ENCODE measurements around the gene TIGD1. TPM values are rescaled to one million over a fixed set of nuclear protein-coding genes. Genes with fewer than 3 reads are reported as not detected.

Gene TIGD1
- total RNA-seq, 2 donors from 2014 or later: 3.0 to 4.4 TPM

DNA sequence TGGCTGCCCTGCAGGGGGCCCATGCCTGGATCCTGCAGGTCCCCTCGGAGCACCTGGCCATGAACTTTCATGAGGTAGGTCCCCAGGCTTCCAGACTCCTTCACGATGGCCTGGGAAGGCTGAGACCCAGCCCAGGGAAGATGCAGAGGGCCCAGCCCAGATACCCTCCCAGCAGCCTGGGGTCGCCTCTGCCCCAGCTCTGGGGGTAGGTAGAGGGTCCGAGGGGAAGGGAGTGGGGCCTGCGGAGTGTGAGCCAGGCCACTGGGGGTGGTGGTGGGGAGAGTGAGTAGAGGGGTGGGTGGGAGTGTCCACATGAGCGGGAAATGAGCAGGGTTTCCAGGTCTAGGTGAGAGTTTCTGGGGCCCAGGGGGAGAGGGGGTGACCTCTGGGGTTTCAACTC is 25.6 kb downstream of the TIGD1 start:
- no peaks in the 10 kb centered on the region for H3K36me3 ChIP-seq
- H3K27ac ChIP-seq: no peak overlapping the region
- H3K9ac ChIP-seq (ENCODE audit: low read depth in 2 of 2, low read length in 2 of 2): no peak overlapping the region
- peaks cover 40% of the 10 kb centered on the region for H3K27me3 ChIP-seq
- no peak for DNase-seq
- H3K9me3 ChIP-seq: no peaks in the 10 kb centered on the region
- no peak overlapping the region for H3K4me3 ChIP-seq
- TF ChIP-seq, protein P1, sequence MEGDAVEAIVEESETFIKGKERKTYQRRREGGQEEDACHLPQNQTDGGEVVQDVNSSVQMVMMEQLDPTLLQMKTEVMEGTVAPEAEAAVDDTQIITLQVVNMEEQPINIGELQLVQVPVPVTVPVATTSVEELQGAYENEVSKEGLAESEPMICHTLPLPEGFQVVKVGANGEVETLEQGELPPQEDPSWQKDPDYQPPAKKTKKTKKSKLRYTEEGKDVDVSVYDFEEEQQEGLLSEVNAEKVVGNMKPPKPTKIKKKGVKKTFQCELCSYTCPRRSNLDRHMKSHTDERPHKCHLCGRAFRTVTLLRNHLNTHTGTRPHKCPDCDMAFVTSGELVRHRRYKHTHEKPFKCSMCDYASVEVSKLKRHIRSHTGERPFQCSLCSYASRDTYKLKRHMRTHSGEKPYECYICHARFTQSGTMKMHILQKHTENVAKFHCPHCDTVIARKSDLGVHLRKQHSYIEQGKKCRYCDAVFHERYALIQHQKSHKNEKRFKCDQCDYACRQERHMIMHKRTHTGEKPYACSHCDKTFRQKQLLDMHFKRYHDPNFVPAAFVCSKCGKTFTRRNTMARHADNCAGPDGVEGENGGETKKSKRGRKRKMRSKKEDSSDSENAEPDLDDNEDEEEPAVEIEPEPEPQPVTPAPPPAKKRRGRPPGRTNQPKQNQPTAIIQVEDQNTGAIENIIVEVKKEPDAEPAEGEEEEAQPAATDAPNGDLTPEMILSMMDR (IDR thresholded peaks at IDR 0.05): no peak
- H3K4me1 ChIP-seq: peaks cover 3% of the 10 kb centered on the region
- intact Hi-C loops (cut with DNase I): no loop called here

DNA sequence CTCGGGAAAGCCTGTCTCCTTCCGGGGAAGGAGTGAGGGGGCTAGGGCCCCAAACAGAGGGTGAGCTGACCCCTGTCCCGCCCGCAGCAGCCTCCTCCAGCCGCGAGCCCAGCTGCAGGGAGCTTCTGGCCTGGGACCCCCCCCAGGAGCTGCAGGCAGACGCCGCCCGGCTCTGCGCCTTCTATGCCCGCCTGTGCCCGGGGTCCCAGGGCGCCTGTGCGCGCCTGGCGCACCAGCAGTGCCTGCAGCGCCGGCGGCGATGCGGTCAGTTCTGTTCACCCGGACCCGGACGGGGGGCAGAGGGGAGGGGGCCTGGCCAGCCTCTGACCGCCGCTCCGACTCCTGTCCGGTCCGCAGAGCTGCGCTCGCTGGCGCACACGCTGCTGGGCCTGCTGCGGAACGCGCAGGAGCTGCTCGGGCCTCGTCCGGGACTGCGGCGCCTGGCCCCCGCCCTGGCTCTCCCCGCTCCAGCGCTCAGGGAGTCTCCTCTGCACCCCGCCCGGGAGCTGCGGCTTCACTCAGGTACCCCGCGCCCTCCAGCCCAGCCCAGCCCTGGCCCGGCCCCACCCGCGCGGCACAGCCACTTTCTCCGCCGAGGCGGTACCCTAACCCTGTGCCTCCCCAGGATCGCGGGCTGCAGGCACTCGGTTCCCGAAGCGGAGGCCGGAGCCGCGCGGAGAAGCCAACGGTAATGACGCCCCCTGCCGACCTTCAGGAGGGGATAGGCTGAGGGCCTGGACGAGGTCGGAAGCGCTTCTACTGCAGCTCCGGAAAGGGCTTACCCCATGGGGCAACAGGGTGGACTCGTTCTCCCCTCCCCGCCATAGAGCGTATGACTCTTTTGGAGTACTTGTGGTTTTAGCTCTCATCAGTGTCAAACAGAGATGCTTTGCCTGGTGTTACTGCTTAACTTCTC is 26.4 kb downstream of the TIGD1 start:
- TF ChIP-seq, protein P1 (IDR thresholded peaks at IDR 0.05): no peak
- Histone ChIP-seq H3K9me3 (no peaks in the 10 kb centered on the region), H3K4me1 (peaks cover 3% of the 10 kb centered on the region), H3K27me3 (peaks cover 40% of the 10 kb centered on the region), H3K27ac (no peak overlapping the region), H3K4me3 (peak overlapping the region; percentile 10), H3K9ac (ENCODE audit: low read depth in 2 of 2, low read length in 2 of 2) (no peak overlapping the region), H3K36me3 (no peaks in the 10 kb centered on the region)
- DNase-seq: peak; percentile 41
- intact Hi-C loops (cut with DNase I): no loop called here

DNA sequence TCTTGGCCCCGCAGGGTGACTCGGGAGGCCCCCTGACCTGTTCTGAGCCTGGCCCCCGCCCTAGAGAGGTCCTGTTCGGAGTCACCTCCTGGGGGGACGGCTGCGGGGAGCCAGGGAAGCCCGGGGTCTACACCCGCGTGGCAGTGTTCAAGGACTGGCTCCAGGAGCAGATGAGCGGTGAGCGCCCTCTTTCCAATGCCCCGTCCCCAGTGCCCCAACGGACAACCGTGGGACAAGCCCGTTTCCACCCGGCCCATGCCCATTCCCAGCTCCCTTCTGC is 27.0 kb downstream of the TIGD1 start:
- Histone ChIP-seq H3K36me3 (no peaks in the 10 kb centered on the region), H3K27ac (no peak overlapping the region), H3K9ac (ENCODE audit: low read depth in 2 of 2, low read length in 2 of 2) (no peak overlapping the region), H3K4me1 (peaks cover 3% of the 10 kb centered on the region), H3K27me3 (peaks cover 40% of the 10 kb centered on the region), H3K9me3 (no peaks in the 10 kb centered on the region), H3K4me3 (no peak overlapping the region)
- no peak for DNase-seq
- intact Hi-C loops (cut with DNase I): no loop called here
- TF ChIP-seq, protein P1 (IDR thresholded peaks at IDR 0.05): no peak

DNA sequence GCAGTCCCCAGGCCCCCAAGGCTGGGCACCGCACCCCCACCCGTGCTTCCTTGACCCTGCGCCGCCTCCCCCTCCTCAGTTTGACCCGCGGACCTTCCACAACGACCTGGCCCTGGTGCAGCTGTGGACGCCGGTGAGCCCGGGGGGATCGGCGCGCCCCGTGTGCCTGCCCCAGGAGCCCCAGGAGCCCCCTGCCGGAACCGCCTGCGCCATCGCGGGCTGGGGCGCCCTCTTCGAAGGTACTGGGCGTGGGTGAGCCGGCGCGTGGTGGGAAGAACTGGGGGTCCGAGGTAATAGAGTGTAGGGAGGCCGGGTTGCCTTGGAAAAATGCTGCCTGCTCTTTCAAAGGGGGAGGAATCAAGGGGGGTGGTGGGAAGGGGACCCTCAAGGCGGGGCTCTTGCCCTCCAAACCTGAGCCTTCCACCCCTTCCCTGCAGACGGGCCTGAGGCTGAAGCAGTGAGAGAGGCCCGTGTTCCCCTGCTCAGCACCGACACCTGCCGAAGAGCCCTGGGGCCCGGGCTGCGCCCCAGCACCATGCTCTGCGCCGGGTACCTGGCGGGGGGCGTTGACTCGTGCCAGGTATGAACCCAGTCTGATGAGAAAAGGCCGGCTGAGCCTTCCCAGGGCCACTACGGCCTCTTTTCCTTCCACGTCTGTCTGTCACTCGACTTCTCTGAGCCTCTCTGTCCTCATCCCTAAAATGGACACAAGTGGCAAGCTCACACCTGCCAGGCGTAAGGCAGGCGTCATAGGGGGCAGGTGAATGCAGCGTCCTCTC is 27.5 kb downstream of the TIGD1 start:
- H3K27ac ChIP-seq: no peak overlapping the region
- H3K4me1 ChIP-seq: peaks cover 3% of the 10 kb centered on the region
- no peaks in the 10 kb centered on the region for H3K36me3 ChIP-seq
- H3K9me3 ChIP-seq: no peaks in the 10 kb centered on the region
- intact Hi-C loops (cut with DNase I): no loop called here
- H3K27me3 ChIP-seq: peaks cover 40% of the 10 kb centered on the region
- DNase-seq: no peak
- TF ChIP-seq, protein P1 (IDR thresholded peaks at IDR 0.05): no peak
- no peak overlapping the region for H3K4me3 ChIP-seq
- H3K9ac ChIP-seq (ENCODE audit: low read depth in 2 of 2, low read length in 2 of 2): no peak overlapping the region

DNA sequence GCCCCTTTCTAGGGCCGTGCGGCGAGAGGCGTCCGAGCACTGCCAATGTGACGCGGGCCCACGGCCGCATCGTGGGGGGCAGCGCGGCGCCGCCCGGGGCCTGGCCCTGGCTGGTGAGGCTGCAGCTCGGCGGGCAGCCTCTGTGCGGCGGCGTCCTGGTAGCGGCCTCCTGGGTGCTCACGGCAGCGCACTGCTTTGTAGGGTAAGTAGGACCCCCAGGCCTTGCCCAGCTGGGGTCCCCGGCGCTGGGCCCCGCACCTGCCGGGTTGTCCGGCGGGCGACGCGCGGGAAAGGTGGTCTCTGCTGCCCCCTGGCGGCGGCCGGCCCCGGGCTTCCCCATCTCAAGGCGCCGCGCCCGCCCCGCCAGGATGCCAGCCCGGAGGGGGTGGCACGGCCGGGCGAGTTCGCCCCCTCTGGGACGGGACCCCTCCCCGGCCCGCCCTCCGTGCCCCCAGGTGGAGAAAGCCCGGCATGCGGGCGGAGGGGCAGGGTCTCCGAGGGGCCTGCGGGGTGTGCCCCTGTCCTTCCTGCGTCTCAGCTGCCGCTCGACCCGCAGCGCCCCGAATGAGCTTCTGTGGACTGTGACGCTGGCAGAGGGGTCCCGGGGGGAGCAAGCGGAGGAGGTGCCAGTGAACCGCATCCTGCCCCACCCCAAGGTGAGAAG is 28.3 kb downstream of the TIGD1 start:
- no peak overlapping the region for H3K27ac ChIP-seq
- H3K9me3 ChIP-seq: no peaks in the 10 kb centered on the region
- TF ChIP-seq, protein P1 (IDR thresholded peaks at IDR 0.05): peak; percentile 84
- peak; percentile 57 for DNase-seq
- H3K4me1 ChIP-seq: peaks cover 3% of the 10 kb centered on the region
- peaks cover 40% of the 10 kb centered on the region for H3K27me3 ChIP-seq
- H3K4me3 ChIP-seq: no peak overlapping the region
- H3K36me3 ChIP-seq: no peaks in the 10 kb centered on the region
- intact Hi-C loops (cut with DNase I): loop anchor here (2.0 kb wide), 1 partner anchor 75 kb away; no protein-coding TSS in a partner anchor
- H3K9ac ChIP-seq (ENCODE audit: low read depth in 2 of 2, low read length in 2 of 2): no peak overlapping the region

Measured in colonic mucosa (tissue), 4 donors.